Skeletal muscle satellite cell (primary cell): ENCODE results near the gene ZFAND3.

Source experiments
- H3K27me3 ChIP-seq: 2 replicates; pipeline ENCODE4 v1.7.0; 2013; ENCODE audit warnings: low read length; ENCODE audit not compliant: control insufficient read depth, insufficient read depth
- H3K36me3 ChIP-seq: 2 replicates; pipeline ENCODE4 v1.7.0; 2013; ENCODE audit warnings: mild to moderate bottlenecking, control low read depth, low read length; ENCODE audit not compliant: insufficient read depth
- H3K4me1 ChIP-seq: 2 replicates; pipeline ENCODE4 v1.7.0; 2013; ENCODE audit warnings: low read length; ENCODE audit not compliant: control insufficient read depth, insufficient read depth
- H3K4me2 ChIP-seq: 2 replicates; pipeline ENCODE4 v1.7.0; 2013; ENCODE audit warnings: mild to moderate bottlenecking, low read length
- H3K4me3 ChIP-seq: 2 replicates; pipeline ENCODE4 v1.7.0; 2013; ENCODE audit warnings: low read length
- H3K9ac ChIP-seq: 2 replicates; pipeline ENCODE4 v1.7.0; 2013; ENCODE audit warnings: mild to moderate bottlenecking, low read depth, low read length, moderate library complexity
- H3K9me3 ChIP-seq: replicated peaks from 2 replicates; pipeline ENCODE4 v1.7.0; 2013; ENCODE audit warnings: mild to moderate bottlenecking, control low read depth, low read length

ZFAND3 gene

GRCh38 chr6:38150021-38150420 is 330.5 kb downstream of the ZFAND3 start:
- Histone ChIP-seq H3K9me3 (no peaks in the 10 kb centered on the region), H3K4me1 (peaks cover 9% of the 10 kb centered on the region), H3K27me3 (no peaks in the 10 kb centered on the region), H3K4me3 (no peak overlapping the region), H3K36me3 (peaks cover 16% of the 10 kb centered on the region), H3K9ac (no peak overlapping the region), H3K4me2 (no peak overlapping the region)

GRCh38 chr6:38150681-38151296 is 331.3 kb downstream of the ZFAND3 start:
- H3K4me2 ChIP-seq = no peak overlapping the region
- H3K4me3 ChIP-seq = no peak overlapping the region
- H3K4me1 ChIP-seq = peaks cover 15% of the 10 kb centered on the region
- H3K27me3 ChIP-seq = no peaks in the 10 kb centered on the region
- H3K36me3 ChIP-seq = peaks cover 16% of the 10 kb centered on the region
- no peak overlapping the region for H3K9ac ChIP-seq
- no peaks in the 10 kb centered on the region for H3K9me3 ChIP-seq

GRCh38 chr6:38151580-38152500 is 332.3 kb downstream of the ZFAND3 start:
- Histone ChIP-seq H3K27me3 (no peaks in the 10 kb centered on the region), H3K36me3 (peaks cover 17% of the 10 kb centered on the region), H3K4me2 (no peak overlapping the region), H3K9me3 (no peaks in the 10 kb centered on the region), H3K4me3 (no peak overlapping the region), H3K9ac (no peak overlapping the region), H3K4me1 (peaks cover 12% of the 10 kb centered on the region)

GRCh38 chr6:38152620-38153019 is 333.1 kb downstream of the ZFAND3 start:
- Histone ChIP-seq H3K27me3 (no peaks in the 10 kb centered on the region), H3K36me3 (peaks cover 17% of the 10 kb centered on the region), H3K9ac (no peak overlapping the region), H3K9me3 (no peaks in the 10 kb centered on the region), H3K4me1 (peaks cover 12% of the 10 kb centered on the region), H3K4me2 (no peak overlapping the region), H3K4me3 (no peak overlapping the region)

GRCh38 chr6:38153076-38153797 is 333.7 kb downstream of the ZFAND3 start:
- Histone ChIP-seq H3K36me3 (peaks cover 17% of the 10 kb centered on the region), H3K9me3 (no peaks in the 10 kb centered on the region)

GRCh38 chr6:38153798-38154345 is 334.3 kb downstream of the ZFAND3 start:
- H3K4me3 ChIP-seq = no peak overlapping the region
- H3K4me2 ChIP-seq = no peak overlapping the region
- H3K9ac ChIP-seq = no peak overlapping the region
- H3K9me3 ChIP-seq = no peaks in the 10 kb centered on the region
- H3K36me3 ChIP-seq = peaks cover 13% of the 10 kb centered on the region
- H3K27me3 ChIP-seq = no peaks in the 10 kb centered on the region
- H3K4me1 ChIP-seq = peaks cover 12% of the 10 kb centered on the region

More at GRCh38 chr6:38153076-38153797, 333.7 kb downstream of the ZFAND3 start:
- Histone ChIP-seq H3K27me3 (no peaks in the 10 kb centered on the region), H3K4me1 (peaks cover 12% of the 10 kb centered on the region), H3K4me3 (no peak overlapping the region), H3K9ac (no peak overlapping the region), H3K4me2 (no peak overlapping the region)

- Histone ChIP-seq H3K27me3 (no peaks in the 10 kb centered on the region), H3K4me3 (no peak overlapping the region), H3K36me3 (peaks cover 9% of the 10 kb centered on the region), H3K9ac (no peak overlapping the region), H3K9me3 (no peaks in the 10 kb centered on the region), H3K4me1 (peaks cover 12% of the 10 kb centered on the region), H3K4me2 (no peak overlapping the region)
Observed at GRCh38 chr6:38154731-38155130, 335.2 kb downstream of the ZFAND3 start.

- Histone ChIP-seq H3K4me1 (peaks cover 12% of the 10 kb centered on the region), H3K27me3 (no peaks in the 10 kb centered on the region), H3K36me3 (peaks cover 8% of the 10 kb centered on the region), H3K9me3 (no peaks in the 10 kb centered on the region), H3K4me2 (no peak overlapping the region), H3K4me3 (no peak overlapping the region), H3K9ac (no peak overlapping the region)
Observed at GRCh38 chr6:38155144-38155543, 335.6 kb downstream of the ZFAND3 start.

GRCh38 chr6:38155621-38156204 is 336.2 kb downstream of the ZFAND3 start:
- no peak overlapping the region for H3K9ac ChIP-seq
- H3K36me3 ChIP-seq = peaks cover 8% of the 10 kb centered on the region
- peaks cover 12% of the 10 kb centered on the region for H3K4me1 ChIP-seq
- no peak overlapping the region for H3K4me2 ChIP-seq
- H3K4me3 ChIP-seq = no peak overlapping the region
- H3K27me3 ChIP-seq = no peaks in the 10 kb centered on the region
- no peaks in the 10 kb centered on the region for H3K9me3 ChIP-seq

GRCh38 chr6:38156818-38157565 is 337.5 kb downstream of the ZFAND3 start:
- Histone ChIP-seq H3K9ac (no peak overlapping the region), H3K4me2 (no peak overlapping the region), H3K36me3 (peaks cover 8% of the 10 kb centered on the region), H3K4me3 (no peak overlapping the region), H3K27me3 (no peaks in the 10 kb centered on the region), H3K4me1 (peaks cover 12% of the 10 kb centered on the region), H3K9me3 (no peaks in the 10 kb centered on the region)
